Breast epithelium (tissue), 4 donors: ENCODE data around the gene GPC5. TPM values are rescaled to one million over a fixed set of nuclear protein-coding genes. Genes with fewer than 3 reads are reported as not detected.

Experiments
- DNase-seq, 2 donors: peaks; one replicate each; pipeline ENCODE4 v3.0.0-alpha.2; 2019; ENCODE audit warnings: low spot score in 2 of 2
- H3K27ac ChIP-seq, 2 donors: fragments of 200-600 bp; sonication (generic) in 1 of 2; one replicate each; pipeline ENCODE4 v1.5.1; 2016 to 2019; ENCODE audit warnings: mild to moderate bottlenecking in 1 of 2
- H3K27me3 ChIP-seq, 2 donors: fragments of 200-600 bp; sonication (generic) in 1 of 2; one replicate each; pipeline versions ENCODE4 v1.5.1 to v1.6.0; 2017 to 2019; ENCODE audit warnings: control low read depth in 1 of 2, mild to moderate bottlenecking in 1 of 2
- H3K36me3 ChIP-seq: fragments of 200-600 bp; one replicate; pipeline ENCODE4 v1.5.1; 2019
- H3K4me1 ChIP-seq, 2 donors: fragments of 200-600 bp; sonication (generic); one replicate each; pipeline ENCODE4 v1.5.1; 2016 to 2019; ENCODE audit warnings: control low read depth in 1 of 2
- H3K4me3 ChIP-seq, 3 donors: fragments of 200-600 bp; sonication (generic); 1 replicate in 2 of 3; 2 replicates in 1 of 3; pipeline ENCODE4 v1.5.1; 2016 to 2019; ENCODE audit warnings: mild to moderate bottlenecking in 3 of 3, moderate library complexity in 2 of 3
- H3K9me3 ChIP-seq, 2 donors: fragments of 200-600 bp; sonication (generic) in 1 of 2; one replicate each; pipeline ENCODE4 v1.5.1; 2016 to 2019; ENCODE audit warnings: control low read depth in 1 of 2
- POLR2A ChIP-seq: fragments of 450-650 bp; IDR thresholded peaks from one replicate; pipeline ENCODE4 v1.6.1; 2016; ENCODE audit warnings: antibody characterized with exemption, mild to moderate bottlenecking, moderate library complexity
- POLR2AphosphoS5 ChIP-seq, 3 donors: sonication (generic); formaldehyde crosslinking; IDR thresholded peaks; one replicate each; pipeline ENCODE4 v1.6.1; 2017; ENCODE audit warnings: antibody characterized with exemption in 3 of 3
- intact Hi-C: fragments of 100-400 bp; cut with DNase I; formaldehyde crosslinking; loops from one replicate; pipeline ENCODE4 v1.15.1; 2023; ENCODE audit warnings: low total_unique reads
- total RNA-seq, 3 donors: library from RNA; depleted of rRNA; stranded (reverse); fragments of >200 nt; gene quantifications; one replicate each; pipeline ENCODE4 v1.1.0, GENCODE V29; 2016
- TF ChIP-seq, protein P1 (sequence below), 3 donors: fragments of 450-650 bp; IDR thresholded peaks; one replicate each; pipeline ENCODE4 v1.5.1; 2016 to 2017; ENCODE audit warnings: antibody characterized with exemption in 3 of 3, mild to moderate bottlenecking in 3 of 3, moderate library complexity in 3 of 3

The GPC5 gene
- total RNA-seq, 3 donors from 2014 or later: 0.88 to 0.98 TPM; not detected in 1

DNA sequence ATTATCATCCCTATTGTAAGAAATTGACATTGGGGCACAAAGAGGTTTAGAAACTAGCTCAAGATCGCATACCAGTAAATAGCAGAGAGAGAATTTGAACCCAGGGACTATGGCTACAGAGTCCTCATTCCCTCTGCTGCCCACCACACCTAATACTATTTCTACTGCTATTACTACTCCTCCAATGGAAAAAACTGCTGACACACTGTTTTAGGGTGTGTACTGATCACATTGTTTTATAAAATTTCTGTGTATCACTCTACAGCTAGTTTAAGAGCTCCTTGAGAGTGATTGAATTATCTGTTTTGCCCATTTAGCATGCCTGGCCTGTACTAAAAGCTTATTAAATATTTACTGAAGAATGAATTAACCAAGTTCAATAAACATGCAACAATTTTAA lies 552.4 kb downstream of the GPC5 start:
- Histone ChIP-seq H3K27me3 (no peaks in the 10 kb centered on the region), H3K36me3 (no peaks in the 10 kb centered on the region), H3K27ac (no peak overlapping the region), H3K9me3 (peaks cover 0 to 1% of the 10 kb centered on the region in 2 donors), H3K4me1 (no peaks in the 10 kb centered on the region), H3K4me3 (no peak overlapping the region)
- TF ChIP-seq POLR2A: no peak
- TF ChIP-seq, protein P1, sequence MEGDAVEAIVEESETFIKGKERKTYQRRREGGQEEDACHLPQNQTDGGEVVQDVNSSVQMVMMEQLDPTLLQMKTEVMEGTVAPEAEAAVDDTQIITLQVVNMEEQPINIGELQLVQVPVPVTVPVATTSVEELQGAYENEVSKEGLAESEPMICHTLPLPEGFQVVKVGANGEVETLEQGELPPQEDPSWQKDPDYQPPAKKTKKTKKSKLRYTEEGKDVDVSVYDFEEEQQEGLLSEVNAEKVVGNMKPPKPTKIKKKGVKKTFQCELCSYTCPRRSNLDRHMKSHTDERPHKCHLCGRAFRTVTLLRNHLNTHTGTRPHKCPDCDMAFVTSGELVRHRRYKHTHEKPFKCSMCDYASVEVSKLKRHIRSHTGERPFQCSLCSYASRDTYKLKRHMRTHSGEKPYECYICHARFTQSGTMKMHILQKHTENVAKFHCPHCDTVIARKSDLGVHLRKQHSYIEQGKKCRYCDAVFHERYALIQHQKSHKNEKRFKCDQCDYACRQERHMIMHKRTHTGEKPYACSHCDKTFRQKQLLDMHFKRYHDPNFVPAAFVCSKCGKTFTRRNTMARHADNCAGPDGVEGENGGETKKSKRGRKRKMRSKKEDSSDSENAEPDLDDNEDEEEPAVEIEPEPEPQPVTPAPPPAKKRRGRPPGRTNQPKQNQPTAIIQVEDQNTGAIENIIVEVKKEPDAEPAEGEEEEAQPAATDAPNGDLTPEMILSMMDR (IDR thresholded peaks at IDR 0.05): no peak
- no peak for TF ChIP-seq POLR2AphosphoS5 (IDR thresholded peaks at IDR 0.05)
- intact Hi-C loops: no loop called here
- DNase-seq: no peak

DNA sequence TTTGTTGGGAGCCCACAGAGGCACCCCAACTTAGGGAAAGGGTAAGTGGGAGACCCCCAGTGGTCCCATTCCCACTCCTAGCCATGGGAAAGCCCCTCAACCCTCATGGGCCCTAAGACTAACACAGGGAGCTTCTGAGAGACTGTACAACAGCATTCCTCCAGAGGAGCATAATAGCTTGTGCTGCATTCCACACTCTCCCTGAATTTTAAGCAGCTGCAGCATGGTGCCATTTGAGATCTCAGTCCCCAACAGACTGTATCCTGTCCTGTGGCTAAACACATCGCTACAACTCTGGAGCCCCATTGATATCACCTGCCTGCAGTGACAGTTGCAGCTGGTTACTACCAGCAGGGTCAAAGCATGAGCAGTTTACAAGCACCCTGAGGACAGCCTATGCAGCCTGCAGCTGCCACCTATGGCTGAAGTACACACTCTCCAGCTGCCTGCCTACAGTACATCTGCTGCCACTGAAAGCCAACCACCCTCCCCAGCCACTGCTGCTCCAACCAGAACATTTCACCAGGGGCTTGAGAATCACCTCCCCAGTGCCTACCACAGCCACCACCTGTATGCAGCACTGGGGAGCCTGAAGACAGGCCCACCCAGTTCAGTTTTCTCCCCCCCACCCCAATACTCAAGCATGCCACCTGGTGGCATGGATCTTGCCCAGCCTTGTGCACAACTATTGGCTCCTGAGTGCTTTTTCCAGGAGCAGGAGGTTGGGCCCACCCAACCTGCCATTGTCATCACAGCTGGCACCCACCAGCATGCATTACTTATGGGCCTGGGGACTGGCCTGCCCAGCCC lies 557.3 kb downstream of the GPC5 start:
- no peak for DNase-seq
- H3K9me3 ChIP-seq: peaks cover 0 to 3% of the 10 kb centered on the region in 2 donors
- intact Hi-C loops: no loop called here
- H3K36me3 ChIP-seq: no peaks in the 10 kb centered on the region
- TF ChIP-seq POLR2AphosphoS5 (IDR thresholded peaks at IDR 0.05): no peak
- TF ChIP-seq POLR2A: no peak
- TF ChIP-seq, protein P1 (IDR thresholded peaks at IDR 0.05): no peak
- H3K27me3 ChIP-seq: no peaks in the 10 kb centered on the region
- no peaks in the 10 kb centered on the region for H3K4me1 ChIP-seq
- no peak overlapping the region for H3K27ac ChIP-seq
- no peak overlapping the region for H3K4me3 ChIP-seq

DNA sequence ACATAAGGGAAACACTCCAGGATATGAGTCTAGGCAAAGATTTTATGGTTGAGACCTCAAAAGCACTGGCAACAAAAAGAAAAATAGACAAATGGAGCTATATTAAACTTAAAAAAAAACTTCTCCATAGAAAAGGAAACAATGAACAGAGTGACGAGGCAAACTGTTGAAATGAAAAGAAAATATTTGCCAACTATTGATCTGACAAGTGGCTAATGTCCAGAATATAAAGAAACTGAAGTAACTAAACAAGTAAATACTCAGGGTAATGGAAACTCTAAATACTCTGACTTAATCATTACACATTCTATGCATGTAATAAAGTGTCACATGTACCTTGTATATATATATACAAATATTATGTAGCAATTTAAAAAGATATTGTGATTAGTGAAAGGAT lies 562.5 kb downstream of the GPC5 start:
- Histone ChIP-seq H3K27me3 (no peaks in the 10 kb centered on the region), H3K36me3 (no peaks in the 10 kb centered on the region), H3K4me1 (no peaks in the 10 kb centered on the region), H3K4me3 (no peak overlapping the region), H3K27ac (no peak overlapping the region), H3K9me3 (peaks cover 0 to 4% of the 10 kb centered on the region in 2 donors)
- intact Hi-C loops: no loop called here
- no peak for TF ChIP-seq POLR2AphosphoS5 (IDR thresholded peaks at IDR 0.05)
- no peak for TF ChIP-seq POLR2A
- TF ChIP-seq, protein P1 (IDR thresholded peaks at IDR 0.05): no peak
- DNase-seq: no peak

DNA sequence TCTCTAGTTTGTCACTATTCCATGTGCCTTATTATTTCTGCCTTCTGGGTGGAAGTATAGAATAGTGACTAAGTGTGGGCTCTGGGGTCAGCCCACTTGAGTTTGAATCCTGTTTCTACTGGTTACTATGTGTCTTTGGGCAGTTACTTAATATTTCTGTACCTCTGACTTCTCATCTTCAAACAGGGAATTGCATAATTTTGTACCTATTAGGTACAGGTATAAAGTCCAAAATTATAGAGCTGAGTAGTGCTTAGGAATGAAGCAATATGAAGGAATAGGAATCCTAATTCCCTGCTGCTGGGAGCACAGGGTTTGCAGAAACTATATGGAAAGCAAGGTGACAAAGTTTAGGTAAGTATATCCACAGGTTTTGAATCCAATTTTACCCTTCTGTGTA lies 564.5 kb downstream of the GPC5 start:
- TF ChIP-seq, protein P1 (IDR thresholded peaks at IDR 0.05): no peak
- TF ChIP-seq POLR2A (no peak), POLR2AphosphoS5 (IDR thresholded peaks at IDR 0.05) (no peak)
- no peak overlapping the region for H3K4me3 ChIP-seq
- DNase-seq: no peak
- no peaks in the 10 kb centered on the region for H3K27me3 ChIP-seq
- H3K9me3 ChIP-seq: peaks cover 0 to 4% of the 10 kb centered on the region in 2 donors
- intact Hi-C loops: no loop called here
- H3K27ac ChIP-seq: no peak overlapping the region
- H3K36me3 ChIP-seq: no peaks in the 10 kb centered on the region
- no peaks in the 10 kb centered on the region for H3K4me1 ChIP-seq

DNA sequence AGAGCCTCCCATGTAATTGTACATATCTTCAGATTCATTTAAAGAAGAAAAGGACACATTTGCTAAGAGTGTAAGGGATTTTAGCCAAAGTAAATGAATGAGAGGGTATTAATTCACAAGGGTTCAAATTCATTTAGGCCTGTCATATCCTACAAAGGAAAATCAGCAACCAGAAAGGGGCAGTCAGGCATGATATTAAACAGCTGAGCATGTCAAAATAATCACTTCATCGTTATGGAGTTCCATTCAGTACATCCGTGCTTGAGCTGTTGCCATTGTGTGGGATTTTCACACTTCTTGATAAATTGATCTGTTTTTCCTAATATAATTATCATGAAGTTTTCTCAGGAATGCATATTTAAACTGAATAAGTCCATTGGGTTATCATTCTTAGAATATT lies 567.1 kb downstream of the GPC5 start:
- Histone ChIP-seq H3K36me3 (no peaks in the 10 kb centered on the region), H3K27me3 (no peaks in the 10 kb centered on the region), H3K4me1 (no peaks in the 10 kb centered on the region), H3K4me3 (no peak overlapping the region), H3K9me3 (peaks cover 0 to 4% of the 10 kb centered on the region in 2 donors), H3K27ac (no peak overlapping the region)
- no peak for DNase-seq
- TF ChIP-seq POLR2AphosphoS5 (IDR thresholded peaks at IDR 0.05): no peak
- no peak for TF ChIP-seq POLR2A
- TF ChIP-seq, protein P1 (IDR thresholded peaks at IDR 0.05): no peak
- intact Hi-C loops: no loop called here
